Nucleus accumbens (tissue), 56 donors: Measurements from ENCODE around the gene TSHZ1.

Experiments used
- DNase-seq, 56 donors: peaks; one replicate each; lab custom pipeline; 2025; lab: John Stamatoyannopoulos, UW

The TSHZ1 gene

GRCh38 chr18:75336767-75337166 lies 126.2 kb downstream of the TSHZ1 start:
- DNase-seq = no peak

- no peak for DNase-seq
These were observed 126.8 kb downstream of the TSHZ1 start for GRCh38 chr18:75337348-75337747.

GRCh38 chr18:75338631-75339030 lies 128.0 kb downstream of the TSHZ1 start:
- no peak for DNase-seq
